Measurements from ENCODE around the gene PPP1CA.

PPP1CA gene

DNA sequence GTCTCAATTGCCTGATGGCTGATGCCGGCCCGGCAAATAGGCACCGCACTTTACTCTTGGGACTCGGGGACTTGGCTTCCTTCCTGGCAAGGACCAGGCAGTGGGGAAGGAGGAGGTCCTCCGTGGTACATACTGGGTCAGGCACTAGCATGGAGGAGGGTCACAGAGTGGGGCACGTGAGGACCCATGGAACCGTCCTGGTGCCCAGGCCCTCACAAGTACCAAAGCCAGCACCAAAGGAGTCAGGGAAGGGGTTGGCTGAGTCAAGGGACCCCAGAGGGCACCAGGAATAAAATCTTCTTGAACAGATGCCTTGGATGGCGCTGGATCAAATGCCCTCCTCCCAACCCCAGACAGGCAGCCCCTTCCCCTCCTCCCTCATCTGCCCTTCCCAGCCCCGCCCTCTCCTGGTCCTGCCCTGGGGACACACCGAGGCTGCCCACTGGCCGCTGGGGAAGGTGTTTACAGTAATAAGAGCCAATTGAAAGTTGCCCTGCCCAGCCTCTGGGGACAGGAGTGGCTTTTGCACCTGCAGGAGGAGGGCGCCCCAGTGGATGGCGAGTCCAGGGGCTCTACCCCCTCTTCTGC, 8.2 kb upstream of the PPP1CA start:
- H3K27me3 ChIP-seq (ENCODE audit: insufficient read depth, poor library complexity, severe bottlenecking) = no peaks in the 10 kb centered on the region

DNA sequence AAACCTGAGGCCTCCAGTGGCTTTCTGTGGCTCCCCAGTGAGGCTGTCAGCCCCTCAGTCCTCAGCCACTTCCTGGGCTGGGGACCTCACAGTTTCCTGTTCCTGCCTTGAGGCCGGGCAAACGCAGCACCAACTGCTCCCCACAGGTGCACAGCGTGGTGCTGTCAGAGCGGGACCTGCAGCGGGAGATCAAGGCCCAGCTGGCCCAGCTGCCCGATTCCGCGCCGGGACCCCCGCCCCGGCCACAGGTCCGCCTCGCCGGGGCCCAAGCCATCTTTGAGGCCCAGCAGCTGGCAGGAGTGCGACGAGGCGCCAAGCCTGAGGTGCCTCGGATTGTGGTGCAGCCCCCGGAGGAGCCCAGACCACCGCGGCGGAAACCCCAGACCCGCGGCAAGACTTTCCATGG, 7.6 kb upstream of the PPP1CA start:
- peak in 1 of 2 experiments; percentile 86 for DNase-seq (ENCODE audit: low read depth in 1 of 2, low spot score in 1 of 2)
- TF ChIP-seq SPI1 (IDR thresholded peaks at IDR 0.05; ENCODE audit: borderline replicate concordance, low read depth) (peak; percentile 64; the same call in 1 of the 2 replicates), POLR2AphosphoS5 (IDR thresholded peaks at IDR 0.05; ENCODE audit: low read depth) (peak; percentile 87; the same call in 1 of the 2 replicates), GABPA (IDR thresholded peaks at IDR 0.05; ENCODE audit: low read depth) (peak; percentile 63)
- TF ChIP-seq, protein P1, sequence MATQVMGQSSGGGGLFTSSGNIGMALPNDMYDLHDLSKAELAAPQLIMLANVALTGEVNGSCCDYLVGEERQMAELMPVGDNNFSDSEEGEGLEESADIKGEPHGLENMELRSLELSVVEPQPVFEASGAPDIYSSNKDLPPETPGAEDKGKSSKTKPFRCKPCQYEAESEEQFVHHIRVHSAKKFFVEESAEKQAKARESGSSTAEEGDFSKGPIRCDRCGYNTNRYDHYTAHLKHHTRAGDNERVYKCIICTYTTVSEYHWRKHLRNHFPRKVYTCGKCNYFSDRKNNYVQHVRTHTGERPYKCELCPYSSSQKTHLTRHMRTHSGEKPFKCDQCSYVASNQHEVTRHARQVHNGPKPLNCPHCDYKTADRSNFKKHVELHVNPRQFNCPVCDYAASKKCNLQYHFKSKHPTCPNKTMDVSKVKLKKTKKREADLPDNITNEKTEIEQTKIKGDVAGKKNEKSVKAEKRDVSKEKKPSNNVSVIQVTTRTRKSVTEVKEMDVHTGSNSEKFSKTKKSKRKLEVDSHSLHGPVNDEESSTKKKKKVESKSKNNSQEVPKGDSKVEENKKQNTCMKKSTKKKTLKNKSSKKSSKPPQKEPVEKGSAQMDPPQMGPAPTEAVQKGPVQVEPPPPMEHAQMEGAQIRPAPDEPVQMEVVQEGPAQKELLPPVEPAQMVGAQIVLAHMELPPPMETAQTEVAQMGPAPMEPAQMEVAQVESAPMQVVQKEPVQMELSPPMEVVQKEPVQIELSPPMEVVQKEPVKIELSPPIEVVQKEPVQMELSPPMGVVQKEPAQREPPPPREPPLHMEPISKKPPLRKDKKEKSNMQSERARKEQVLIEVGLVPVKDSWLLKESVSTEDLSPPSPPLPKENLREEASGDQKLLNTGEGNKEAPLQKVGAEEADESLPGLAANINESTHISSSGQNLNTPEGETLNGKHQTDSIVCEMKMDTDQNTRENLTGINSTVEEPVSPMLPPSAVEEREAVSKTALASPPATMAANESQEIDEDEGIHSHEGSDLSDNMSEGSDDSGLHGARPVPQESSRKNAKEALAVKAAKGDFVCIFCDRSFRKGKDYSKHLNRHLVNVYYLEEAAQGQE (IDR thresholded peaks at IDR 0.05; ENCODE audit: insufficient replicate concordance, low read depth) = no peak
- TF ChIP-seq, protein P2, sequence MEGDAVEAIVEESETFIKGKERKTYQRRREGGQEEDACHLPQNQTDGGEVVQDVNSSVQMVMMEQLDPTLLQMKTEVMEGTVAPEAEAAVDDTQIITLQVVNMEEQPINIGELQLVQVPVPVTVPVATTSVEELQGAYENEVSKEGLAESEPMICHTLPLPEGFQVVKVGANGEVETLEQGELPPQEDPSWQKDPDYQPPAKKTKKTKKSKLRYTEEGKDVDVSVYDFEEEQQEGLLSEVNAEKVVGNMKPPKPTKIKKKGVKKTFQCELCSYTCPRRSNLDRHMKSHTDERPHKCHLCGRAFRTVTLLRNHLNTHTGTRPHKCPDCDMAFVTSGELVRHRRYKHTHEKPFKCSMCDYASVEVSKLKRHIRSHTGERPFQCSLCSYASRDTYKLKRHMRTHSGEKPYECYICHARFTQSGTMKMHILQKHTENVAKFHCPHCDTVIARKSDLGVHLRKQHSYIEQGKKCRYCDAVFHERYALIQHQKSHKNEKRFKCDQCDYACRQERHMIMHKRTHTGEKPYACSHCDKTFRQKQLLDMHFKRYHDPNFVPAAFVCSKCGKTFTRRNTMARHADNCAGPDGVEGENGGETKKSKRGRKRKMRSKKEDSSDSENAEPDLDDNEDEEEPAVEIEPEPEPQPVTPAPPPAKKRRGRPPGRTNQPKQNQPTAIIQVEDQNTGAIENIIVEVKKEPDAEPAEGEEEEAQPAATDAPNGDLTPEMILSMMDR (IDR thresholded peaks at IDR 0.05; ENCODE audit: insufficient read depth, low read length) = no peak
- no peak overlapping the region for H3K4me3 ChIP-seq (replicated peaks; ENCODE audit: insufficient read depth, low read length)
- no peaks in the 10 kb centered on the region for H3K27me3 ChIP-seq (ENCODE audit: insufficient read depth, poor library complexity, severe bottlenecking)
- peak overlapping the region; percentile 81 for H3K27ac ChIP-seq (replicated peaks)

More for the DNA sequence above, 8.2 kb upstream of the PPP1CA start:
- DNase-seq (ENCODE audit: low read depth in 1 of 2, low spot score in 1 of 2) = no peak
- H3K4me3 ChIP-seq (replicated peaks; ENCODE audit: insufficient read depth, low read length) = no peak overlapping the region
- H3K27ac ChIP-seq (replicated peaks) = peak overlapping the region; percentile 81
- TF ChIP-seq, protein P1 (IDR thresholded peaks at IDR 0.05; ENCODE audit: insufficient replicate concordance, low read depth) = no peak
- TF ChIP-seq, protein P2 (IDR thresholded peaks at IDR 0.05; ENCODE audit: insufficient read depth, low read length) = no peak
- TF ChIP-seq SPI1 (IDR thresholded peaks at IDR 0.05; ENCODE audit: borderline replicate concordance, low read depth) (no peak), GABPA (IDR thresholded peaks at IDR 0.05; ENCODE audit: low read depth) (no peak), POLR2AphosphoS5 (IDR thresholded peaks at IDR 0.05; ENCODE audit: low read depth) (no peak)

DNA sequence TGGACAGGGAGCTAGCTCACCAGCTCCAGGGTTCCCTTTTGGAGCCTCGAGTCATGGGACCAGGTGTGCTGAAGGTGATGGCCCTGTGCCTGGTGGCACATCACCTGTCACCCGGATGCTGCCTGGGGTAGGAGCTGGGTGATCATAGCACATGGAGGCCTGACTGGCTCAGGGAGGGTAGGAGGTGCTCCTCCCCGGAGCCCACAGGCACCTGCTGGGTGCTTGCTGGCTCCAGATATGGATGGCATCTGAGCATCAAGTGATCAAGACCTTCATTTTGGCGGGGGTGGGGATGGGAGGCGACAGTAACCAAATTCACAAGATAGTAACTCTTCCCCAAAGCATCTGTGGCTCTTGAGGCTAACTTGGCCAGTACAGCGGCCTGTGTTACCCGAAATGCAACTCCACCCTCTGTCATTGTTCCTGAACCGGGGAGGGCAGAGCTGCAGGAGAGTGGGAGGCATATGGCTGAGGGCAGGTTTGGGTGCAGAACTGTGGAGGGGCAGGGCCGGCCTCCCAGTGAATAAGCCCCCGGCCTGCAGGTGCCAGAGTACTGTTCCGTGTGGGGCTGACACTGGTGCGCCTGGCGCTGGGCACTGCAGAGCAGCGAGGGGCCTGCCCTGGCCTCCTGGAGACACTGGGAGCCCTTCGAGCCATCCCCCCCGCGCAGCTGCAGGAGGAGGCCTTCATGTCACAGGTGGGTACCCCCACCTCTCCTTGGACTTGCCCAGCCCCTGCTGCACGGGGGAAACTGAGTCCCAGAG, 7.0 kb upstream of the PPP1CA start:
- no peaks in the 10 kb centered on the region for H3K27me3 ChIP-seq (ENCODE audit: insufficient read depth, poor library complexity, severe bottlenecking)
- peak overlapping the region; percentile 81 for H3K27ac ChIP-seq (replicated peaks)
- H3K4me3 ChIP-seq (replicated peaks; ENCODE audit: insufficient read depth, low read length) = no peak overlapping the region
- TF ChIP-seq GABPA (IDR thresholded peaks at IDR 0.05; ENCODE audit: low read depth) (no peak), POLR2AphosphoS5 (IDR thresholded peaks at IDR 0.05; ENCODE audit: low read depth) (no peak), SPI1 (IDR thresholded peaks at IDR 0.05; ENCODE audit: borderline replicate concordance, low read depth) (no peak)
- TF ChIP-seq, protein P1 (IDR thresholded peaks at IDR 0.05; ENCODE audit: insufficient replicate concordance, low read depth) = no peak
- TF ChIP-seq, protein P2 (IDR thresholded peaks at IDR 0.05; ENCODE audit: insufficient read depth, low read length) = no peak
- peak in 1 of 2 experiments; percentile 44 for DNase-seq (ENCODE audit: low read depth in 1 of 2, low spot score in 1 of 2)
